ENCODE data around the gene HS3ST6. TPM values are rescaled to one million over a fixed set of nuclear protein-coding genes. Genes with fewer than 3 reads are reported as not detected.

HS3ST6 gene
- total RNA-seq, 3 donors from 2014 or later, result not detected

DNA sequence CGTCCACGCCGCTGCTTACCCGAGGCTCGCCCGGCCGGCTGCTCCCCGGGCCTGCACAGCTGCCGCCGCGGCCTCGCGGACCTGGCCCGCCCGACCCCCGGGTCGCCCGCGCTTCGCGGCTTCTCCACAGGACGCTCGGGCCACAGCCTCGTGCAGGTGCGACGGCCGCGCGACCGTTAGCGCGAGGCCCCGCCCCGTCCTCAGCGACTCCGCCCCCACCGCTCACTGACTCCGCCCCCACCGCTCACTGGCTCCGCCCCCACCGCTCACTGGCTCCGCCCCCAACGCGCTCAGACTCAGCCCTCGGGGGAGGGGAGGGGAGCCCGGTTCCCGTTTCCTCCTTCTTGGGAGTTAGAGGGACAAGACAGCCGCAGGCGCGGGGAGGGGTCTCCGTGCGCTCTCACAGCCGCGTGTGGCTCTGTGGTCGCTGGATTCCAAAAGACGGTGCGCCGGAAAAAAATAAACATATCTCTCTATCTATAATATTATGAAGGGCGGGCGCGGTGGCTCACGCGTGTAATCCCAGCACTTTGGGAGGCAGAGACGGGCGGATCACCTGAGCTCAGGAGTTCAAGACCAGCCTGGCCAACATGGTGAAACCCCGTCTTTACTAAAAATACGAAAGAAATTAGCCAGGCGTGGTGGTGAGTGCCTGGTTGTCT lies 46.1 kb downstream of the HS3ST6 start, which contains the start of gene MEIOB:
TSS of gene MEIOB (minus strand) at position 191 of the 662 bp plus-strand sequence. CDS start 3,989 bp downstream, outside the sequence.
- H3K9me3 Mint-ChIP-seq, result no peaks in the 10 kb centered on the region
- H3K4me3 Mint-ChIP-seq, result peak within 1 kb of the TSS; percentile 42
- peaks cover 29% of the 10 kb centered on the region for H3K27me3 Mint-ChIP-seq (ENCODE audit: low read depth)
- no peaks in the 10 kb centered on the region for H3K36me3 Mint-ChIP-seq (ENCODE audit: insufficient read depth)
- peak; percentile 85 to 90 for ATAC-seq
- peak; percentile 33 for DNase-seq
- peaks cover 4% of the 10 kb centered on the region for H3K4me1 Mint-ChIP-seq (ENCODE audit: low read depth)

DNA sequence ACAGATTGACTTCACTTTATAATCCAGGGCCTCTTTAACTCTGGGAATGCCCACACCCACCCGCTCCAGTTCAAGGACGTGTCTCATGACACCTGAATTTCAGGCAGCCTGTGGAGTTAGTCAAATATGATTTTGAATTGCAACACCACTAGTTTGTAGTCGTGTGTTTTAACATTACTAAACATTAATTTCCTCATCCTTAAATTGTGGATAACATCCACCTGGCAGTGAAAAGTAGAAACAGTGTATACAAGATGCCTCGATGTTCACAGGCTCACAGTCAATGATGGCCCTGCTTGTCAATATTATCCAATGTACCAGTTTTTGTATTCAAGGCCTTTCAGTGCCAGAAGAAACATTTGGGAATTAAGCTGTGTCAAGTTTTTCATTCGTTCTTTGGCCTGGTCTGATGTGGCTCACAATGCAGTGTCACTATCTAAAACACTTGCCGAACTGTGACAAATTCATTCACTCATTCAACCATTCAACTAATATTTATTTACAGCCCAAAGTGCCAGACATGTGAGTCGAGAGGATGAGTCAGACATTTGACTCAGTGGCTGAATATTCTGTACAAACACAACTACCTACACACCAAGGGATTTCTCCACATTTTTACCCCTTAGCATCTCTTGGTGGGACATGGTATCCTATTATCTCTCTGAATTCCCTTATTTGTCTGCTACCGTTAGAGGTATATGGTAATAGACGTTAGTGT lies 47.7 kb downstream of the HS3ST6 start:
- Mint-ChIP-seq H3K4me3 (no peak overlapping the region), H3K27me3 (ENCODE audit: low read depth) (peaks cover 25% of the 10 kb centered on the region), H3K4me1 (ENCODE audit: low read depth) (peaks cover 4% of the 10 kb centered on the region), H3K36me3 (ENCODE audit: insufficient read depth) (no peaks in the 10 kb centered on the region), H3K9me3 (no peaks in the 10 kb centered on the region)
- DNase-seq (no peak), ATAC-seq (no peak)

DNA sequence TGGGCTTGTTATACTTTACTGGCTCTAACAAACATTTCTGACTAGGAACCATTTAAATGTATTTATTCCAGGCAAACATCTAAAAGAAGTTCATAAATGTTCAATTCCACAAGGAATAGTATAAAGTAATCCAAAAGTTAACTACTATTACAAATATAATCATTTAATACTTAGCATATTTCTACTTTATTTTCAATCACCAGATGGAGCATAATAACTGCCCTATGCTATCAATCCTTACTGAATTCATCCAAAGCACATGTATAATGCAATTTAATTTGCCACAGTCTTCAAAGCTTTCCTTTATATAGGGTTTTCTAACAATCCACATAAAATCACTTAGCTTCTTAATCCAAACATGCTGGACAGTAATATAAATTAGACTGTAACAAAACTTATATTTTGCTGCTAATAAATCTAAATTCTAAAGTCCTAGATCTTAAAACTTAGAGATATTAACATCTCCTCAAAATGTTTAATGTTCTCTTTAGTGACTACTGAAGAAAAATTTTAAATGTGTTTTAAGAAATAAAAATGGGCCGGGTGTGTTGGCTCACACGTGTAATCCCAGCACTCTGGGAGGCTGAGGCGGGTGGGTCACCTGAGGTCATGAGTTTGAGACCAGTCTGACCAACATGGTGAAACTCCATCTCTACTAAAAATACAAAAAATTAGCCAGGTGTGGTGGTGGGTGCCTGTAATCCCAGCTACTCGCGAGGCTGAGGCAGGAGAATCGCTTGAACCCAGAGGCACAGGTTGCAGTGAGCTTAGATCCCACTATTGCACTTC lies 52.1 kb downstream of the HS3ST6 start:
- ATAC-seq (no peak), DNase-seq (no peak)
- Mint-ChIP-seq H3K27me3 (ENCODE audit: low read depth) (peaks cover 15% of the 10 kb centered on the region), H3K36me3 (ENCODE audit: insufficient read depth) (no peaks in the 10 kb centered on the region), H3K4me1 (ENCODE audit: low read depth) (no peaks in the 10 kb centered on the region), H3K9me3 (no peaks in the 10 kb centered on the region), H3K4me3 (no peak overlapping the region)

DNA sequence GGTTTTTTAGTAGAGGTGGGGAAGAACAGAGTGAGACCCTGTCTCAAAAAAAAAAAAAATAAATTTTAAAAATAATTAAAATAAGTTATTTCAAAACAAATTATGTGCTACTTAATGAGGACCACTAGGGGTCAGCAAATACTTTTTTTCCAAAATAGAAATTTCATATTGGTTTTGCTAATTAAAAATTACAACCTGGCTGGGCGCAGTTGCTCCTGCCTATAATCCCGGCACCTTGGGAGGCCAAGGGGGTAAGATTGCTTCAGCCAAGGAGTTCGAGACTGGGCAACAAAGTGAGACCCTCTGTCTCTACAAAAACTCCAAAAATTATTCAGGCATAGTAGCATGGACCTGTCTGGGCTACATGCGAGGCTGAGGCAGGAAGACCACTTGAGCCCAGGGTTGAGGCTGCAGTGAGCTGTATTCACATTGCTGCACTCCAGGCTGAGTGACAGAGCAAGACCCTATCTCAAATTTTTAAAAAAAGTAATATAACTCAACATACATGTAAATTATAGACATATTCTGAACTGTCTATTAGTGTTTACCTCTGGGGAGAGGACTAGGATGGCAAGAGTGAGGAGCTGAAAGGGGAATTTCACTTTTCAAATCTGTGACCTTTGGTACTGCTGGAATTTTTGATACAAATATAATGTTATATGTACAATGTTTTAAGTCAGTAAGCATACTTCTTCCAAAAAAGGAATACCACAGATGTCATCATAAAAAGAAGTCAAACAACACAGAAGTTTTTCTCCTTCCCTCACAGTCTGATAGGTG lies 54.3 kb downstream of the HS3ST6 start:
- no peak for DNase-seq
- no peaks in the 10 kb centered on the region for H3K9me3 Mint-ChIP-seq
- no peak overlapping the region for H3K4me3 Mint-ChIP-seq
- no peak for ATAC-seq
- no peaks in the 10 kb centered on the region for H3K36me3 Mint-ChIP-seq (ENCODE audit: insufficient read depth)
- peaks cover 25% of the 10 kb centered on the region for H3K27me3 Mint-ChIP-seq (ENCODE audit: low read depth)
- no peaks in the 10 kb centered on the region for H3K4me1 Mint-ChIP-seq (ENCODE audit: low read depth)

DNA sequence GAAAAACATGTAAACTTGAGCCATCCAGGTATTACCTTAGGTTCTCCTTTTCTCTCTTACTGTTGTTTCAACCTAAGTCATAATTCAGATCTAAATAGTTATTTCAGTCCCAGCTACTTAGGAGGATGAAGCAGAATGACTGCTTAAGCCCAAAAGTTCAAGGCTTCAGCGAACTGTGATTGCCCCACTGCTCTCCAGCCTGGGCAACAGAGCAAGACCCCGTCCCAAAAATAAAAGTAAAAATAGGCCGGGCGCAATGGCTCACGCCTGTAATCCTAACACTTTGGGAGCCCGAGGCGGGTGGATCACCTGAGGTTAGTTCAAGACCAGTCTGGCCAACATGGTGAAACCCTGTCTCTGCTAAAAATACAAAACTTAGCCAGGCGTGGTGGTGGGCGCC lies 55.8 kb downstream of the HS3ST6 start:
- ATAC-seq (no peak), DNase-seq (no peak)
- Mint-ChIP-seq H3K36me3 (ENCODE audit: insufficient read depth) (no peaks in the 10 kb centered on the region), H3K4me1 (ENCODE audit: low read depth) (no peaks in the 10 kb centered on the region), H3K9me3 (no peaks in the 10 kb centered on the region), H3K27me3 (ENCODE audit: low read depth) (peaks cover 36% of the 10 kb centered on the region), H3K4me3 (no peak overlapping the region)

DNA sequence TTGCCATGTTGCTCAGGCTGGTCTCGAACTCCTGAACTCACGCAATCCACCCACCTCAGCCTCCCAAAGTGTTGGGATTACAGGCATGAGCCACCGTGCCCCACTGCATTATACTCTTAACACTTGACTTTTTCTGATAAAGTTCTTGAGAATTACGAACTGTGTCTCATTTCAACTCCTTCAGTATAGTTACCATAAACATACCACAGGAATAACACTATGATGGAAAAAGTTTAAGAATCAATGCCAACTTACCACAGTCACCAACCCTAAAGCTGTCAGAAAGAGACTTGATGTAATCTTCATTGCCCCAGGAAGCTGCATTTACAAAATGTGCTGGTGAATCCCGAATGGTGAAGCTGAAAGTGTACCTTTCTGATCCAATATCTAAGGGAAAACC lies 56.5 kb downstream of the HS3ST6 start:
- no peak for DNase-seq
- H3K27me3 Mint-ChIP-seq (ENCODE audit: low read depth), result peaks cover 40% of the 10 kb centered on the region
- no peaks in the 10 kb centered on the region for H3K9me3 Mint-ChIP-seq
- H3K4me1 Mint-ChIP-seq (ENCODE audit: low read depth), result peaks cover 3% of the 10 kb centered on the region
- no peak for ATAC-seq
- H3K4me3 Mint-ChIP-seq, result no peak overlapping the region
- H3K36me3 Mint-ChIP-seq (ENCODE audit: insufficient read depth), result no peaks in the 10 kb centered on the region

Other genes with a start within 250 kb of the HS3ST6 start
- 10 to 100 TPM; 89.2 to 96.4 (median 92.4) TPM for gene JPT2, start 240.1 kb downstream of the HS3ST6 start, total RNA-seq
- gene MAPK8IP3, start 212.2 kb downstream of the HS3ST6 start, total RNA-seq, result 10 to 100 TPM; 76.3 to 89.4 (median 78.1) TPM
- gene NME3, start 146.9 kb downstream of the HS3ST6 start, total RNA-seq, result 10 to 100 TPM; 37.2 to 37.6 (median 37.4) TPM
- gene EME2, start 145.6 kb downstream of the HS3ST6 start, total RNA-seq, result 10 to 100 TPM; 30.4 to 39.1 (median 35.7) TPM
- gene MRPS34, start 145.3 kb downstream of the HS3ST6 start, total RNA-seq, result 100 to 1,000 TPM; 223 to 288 (median 265) TPM
- gene SPSB3, start 135.8 kb downstream of the HS3ST6 start, total RNA-seq, result 10 to 100 TPM; 15.5 to 20.8 (median 16.8) TPM
- gene NUBP2, start 135.5 kb downstream of the HS3ST6 start, total RNA-seq, result 100 to 1,000 TPM in 1 of 3 donors, 10 to 100 TPM in 2; 85.7 to 101 (median 94.7) TPM
- under 1 TPM in 1 of 3 donors, not detected in 2; 0.18 TPM for gene IGFALS, start 124.7 kb downstream of the HS3ST6 start, total RNA-seq
- 10 to 100 TPM; 34.4 to 45.9 (median 35.3) TPM for gene HAGH, start 91.6 kb downstream of the HS3ST6 start, total RNA-seq
- 10 to 100 TPM; 22.8 to 27.9 (median 24.0) TPM for gene FAHD1, start 91.2 kb downstream of the HS3ST6 start, total RNA-seq
- gene MEIOB, start 46.3 kb downstream of the HS3ST6 start, total RNA-seq, result under 1 TPM; 0.24 to 0.34 (median 0.28) TPM
- gene MSRB1, start 24.8 kb upstream of the HS3ST6 start, total RNA-seq, result 10 to 100 TPM; 16.8 to 19.4 (median 17.6) TPM
- gene RPL3L, start 36.3 kb upstream of the HS3ST6 start, total RNA-seq, result not detected
- gene NDUFB10, start 41.1 kb upstream of the HS3ST6 start, total RNA-seq, result 100 to 1,000 TPM; 115 to 143 (median 117) TPM
- gene RPS2, start 46.4 kb upstream of the HS3ST6 start, total RNA-seq, result 1,000 to 10,000 TPM; 5,588 to 5,699 (median 5,621) TPM
- under 1 TPM in 2 of 3 donors, not detected in 1; 0.40 to 0.42 TPM for gene RNF151, start 48.4 kb upstream of the HS3ST6 start, total RNA-seq
- 100 to 1,000 TPM; 146 to 159 (median 156) TPM for gene TBL3, start 53.6 kb upstream of the HS3ST6 start, total RNA-seq
- gene NOXO1, start 63.1 kb upstream of the HS3ST6 start, total RNA-seq, result under 1 TPM in 1 of 3 donors, not detected in 2; 0.35 TPM
- 10 to 100 TPM; 34.9 to 50.0 (median 47.2) TPM for gene GFER, start 65.8 kb upstream of the HS3ST6 start, total RNA-seq
- gene SYNGR3, start 71.6 kb upstream of the HS3ST6 start, total RNA-seq, result 1 to 10 TPM; 2.7 to 4.3 (median 3.5) TPM
- 100 to 1,000 TPM; 118 to 127 (median 126) TPM for gene ZNF598, start 91.4 kb upstream of the HS3ST6 start, total RNA-seq
- gene NPW, start 101.4 kb upstream of the HS3ST6 start, total RNA-seq, result 10 to 100 TPM in 2 of 3 donors, 1 to 10 TPM in 1; 9.2 to 19.0 (median 13.1) TPM
- gene NHERF2, start 108.5 kb upstream of the HS3ST6 start, total RNA-seq, result 1 to 10 TPM; 2.0 to 4.4 (median 2.0) TPM
- gene NTHL1, start 129.4 kb upstream of the HS3ST6 start, total RNA-seq, result 10 to 100 TPM; 30.5 to 43.5 (median 34.8) TPM
- 10 to 100 TPM; 87.6 to 98.0 (median 94.5) TPM for gene TSC2, start 129.6 kb upstream of the HS3ST6 start, total RNA-seq
- 100 to 1,000 TPM; 100 to 118 (median 104) TPM for gene PKD1, start 217.5 kb upstream of the HS3ST6 start, total RNA-seq
- gene RAB26, start 230.2 kb upstream of the HS3ST6 start, total RNA-seq, result not detected
- 100 to 1,000 TPM in 2 of 3 donors, 10 to 100 TPM in 1; 95.6 to 110 (median 102) TPM for gene TRAF7, start 237.4 kb upstream of the HS3ST6 start, total RNA-seq